Upper lobe of left lung (tissue), 4 donors: ENCODE results near the gene ATG4A.

ENCODE experiments used
- CTCF ChIP-seq, 6 experiments: fragments of 450-650 bp in 4 of 6; fragments of 200-600 bp in 2 of 6; sonication (generic) in 2 of 6; IDR thresholded peaks; one replicate each; pipeline ENCODE4 v1.5.1; 2016 to 2019; ENCODE audit warnings: antibody characterized with exemption in 6 of 6
- EP300 ChIP-seq, 4 donors: sonication (generic); formaldehyde crosslinking; IDR thresholded peaks; one replicate each; pipeline ENCODE4 v1.5.1; 2017; ENCODE audit warnings: antibody characterized with exemption in 4 of 4, control low read depth in 2 of 4
- POLR2A ChIP-seq, 4 donors: fragments of 450-650 bp; IDR thresholded peaks; one replicate each; pipeline ENCODE4 v1.5.1; 2016 to 2017; ENCODE audit warnings: antibody characterized with exemption in 4 of 4, mild to moderate bottlenecking in 2 of 4
- POLR2AphosphoS5 ChIP-seq, 2 donors: sonication (generic); formaldehyde crosslinking; IDR thresholded peaks; one replicate each; pipeline ENCODE4 v1.5.1; 2017; ENCODE audit warnings: antibody characterized with exemption in 2 of 2

- TF ChIP-seq CTCF (IDR thresholded peaks at IDR 0.05) (no peak), POLR2AphosphoS5 (IDR thresholded peaks at IDR 0.05) (no peak), EP300 (IDR thresholded peaks at IDR 0.05) (no peak), POLR2A (IDR thresholded peaks at IDR 0.05) (no peak)
Observed at GRCh38 chrX:108162265-108162664, 70.7 kb downstream of the ATG4A start.
